ENCODE measurements around the gene TYK2.

GRCh38 chr19:10416380-10417257 lies 36.2 kb upstream of the TYK2 start:
- TF ChIP-seq ZSCAN5A (tag by site-specific recombination; IDR thresholded peaks at IDR 0.05) (peak; percentile 100), ZNF624 (tag by site-specific recombination; IDR thresholded peaks at IDR 0.05) (no peak), CTCF (tag by site-specific recombination; IDR thresholded peaks at IDR 0.05) (peak; percentile 100), YY1 (tag by site-specific recombination; IDR thresholded peaks at IDR 0.05) (peak; percentile 87), ZNF621 (tag by site-specific recombination; IDR thresholded peaks at IDR 0.05) (no peak), ZBTB21 (tag by site-specific recombination; IDR thresholded peaks at IDR 0.05) (peak; percentile 100), PRDM10 (tag by site-specific recombination; IDR thresholded peaks at IDR 0.05) (peak; percentile 82), ELK4 (IDR thresholded peaks at IDR 0.05; ENCODE audit: borderline replicate concordance, low read depth, low read length) (no peak; the same call in 1 of the 2 replicates), ZNF404 (tag by site-specific recombination; IDR thresholded peaks at IDR 0.05) (no peak)

Measured in HEK293 (cell line).